ENCODE data around the gene LHCGR. TPM values are rescaled to one million over a fixed set of nuclear protein-coding genes. Genes with fewer than 3 reads are reported as not detected.

LHCGR gene
- total and polyA plus RNA-seq, 2 experiments from 2014 or later: 0.45 to 0.66 TPM

DNA sequence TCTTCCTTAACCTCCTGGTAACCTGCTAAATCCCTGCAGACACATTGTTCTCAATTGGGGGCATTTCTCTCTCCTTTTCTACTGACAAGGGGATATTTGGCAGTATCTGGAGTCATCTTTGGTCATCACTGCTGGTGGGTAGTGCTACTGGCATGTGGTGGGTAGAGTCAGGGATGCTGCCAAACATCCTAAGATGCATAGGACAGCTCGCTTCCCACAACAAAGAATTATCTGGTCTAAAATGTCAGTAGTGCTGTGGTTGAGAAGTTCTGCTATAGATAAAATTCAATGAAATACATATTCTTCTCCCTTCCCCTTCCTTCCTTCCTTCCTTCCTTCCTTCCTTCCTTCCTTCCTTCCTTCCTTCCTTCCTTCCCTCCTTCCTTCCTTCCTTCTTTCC is 18.7 kb upstream of the LHCGR start (continued):
- no peak for TF ChIP-seq EZH2phosphoT487 (IDR thresholded peaks at IDR 0.05; ENCODE audit: unreplicated experiment)
- no peak for TF ChIP-seq STAT1 (IDR thresholded peaks at IDR 0.05; ENCODE audit: unreplicated experiment)
- TF ChIP-seq POLR2AphosphoS5 (IDR thresholded peaks at IDR 0.05; ENCODE audit: low read depth): no peak
- TF ChIP-seq CREB1 (CRISPR knock-in tag; IDR thresholded peaks at IDR 0.05; ENCODE audit: low read depth): no peak
- no peak for TF ChIP-seq EZH2 (IDR thresholded peaks at IDR 0.05; ENCODE audit: low read depth, unreplicated experiment)
- no peak for TF ChIP-seq NANOG (IDR thresholded peaks at IDR 0.05; ENCODE audit: borderline replicate concordance)

DNA sequence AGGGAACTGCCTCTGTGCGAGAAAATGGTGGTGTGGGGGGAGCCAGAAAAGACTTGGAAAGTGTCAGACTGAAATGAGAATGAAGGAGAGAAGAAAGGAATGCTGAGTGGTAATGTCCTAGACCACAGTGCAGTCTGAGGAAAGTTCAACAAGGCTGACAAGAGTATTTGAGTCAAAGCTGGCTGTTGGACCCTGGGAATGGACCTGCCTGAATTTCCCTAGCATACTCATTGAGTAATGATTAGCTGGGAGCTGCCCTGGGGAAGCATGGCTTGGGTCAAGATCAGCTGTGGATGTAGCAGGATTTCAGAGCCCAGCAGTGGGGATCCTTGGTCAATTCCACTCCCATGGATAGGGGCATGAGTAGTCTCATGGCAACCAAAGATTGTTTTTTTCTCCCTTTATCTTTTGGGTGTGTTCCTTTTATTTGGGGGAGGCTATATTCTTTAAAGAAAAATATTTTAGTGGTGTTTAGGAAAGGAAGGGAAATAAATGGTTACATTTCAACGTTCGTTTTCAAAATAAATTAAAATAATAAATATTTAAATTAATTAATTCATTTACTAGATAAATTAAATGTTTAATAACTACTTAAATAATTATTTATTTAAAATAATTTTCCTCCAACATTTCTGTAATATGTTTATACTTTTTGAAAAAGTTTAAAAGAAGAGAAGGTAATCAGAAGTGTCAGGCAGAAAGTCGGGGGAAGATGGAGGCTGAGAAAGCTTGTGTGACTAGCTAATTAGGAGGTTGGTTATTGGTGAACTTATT is 15.9 kb upstream of the LHCGR start:
- no peaks in the 10 kb centered on the region for H3K36me3 Mint-ChIP-seq (ENCODE audit: low read depth)
- no peaks in the 10 kb centered on the region for H3K27me3 ChIP-seq (ENCODE audit: insufficient read depth)
- no peaks in the 10 kb centered on the region for H3K9me3 Mint-ChIP-seq
- H4K20me1 ChIP-seq (replicated peaks; ENCODE audit: insufficient read depth): no peaks in the 10 kb centered on the region
- ATAC-seq: no peak
- H3K27me3 Mint-ChIP-seq (ENCODE audit: insufficient read depth, low read depth, poor library complexity): no peaks in the 10 kb centered on the region
- 0 out of 2 replicates have a peak, but pooled peaks cover 8% of the 10 kb centered on the region for H3K9me2 ChIP-seq (ENCODE audit: insufficient read depth)
- H3F3A ChIP-seq (replicated peaks; ENCODE audit: low read depth): no peaks in the 10 kb centered on the region
- no peak overlapping the region for H3K4me3 Mint-ChIP-seq
- no peaks in the 10 kb centered on the region for H3K36me3 ChIP-seq (ENCODE audit: insufficient read depth)
- DNase-seq (ENCODE audit: low spot score): no peak
- no peak overlapping the region for H3K27ac ChIP-seq (ENCODE audit: low read depth)
- no peak overlapping the region for H3K4me3 ChIP-seq
- TF ChIP-seq, protein P1, sequence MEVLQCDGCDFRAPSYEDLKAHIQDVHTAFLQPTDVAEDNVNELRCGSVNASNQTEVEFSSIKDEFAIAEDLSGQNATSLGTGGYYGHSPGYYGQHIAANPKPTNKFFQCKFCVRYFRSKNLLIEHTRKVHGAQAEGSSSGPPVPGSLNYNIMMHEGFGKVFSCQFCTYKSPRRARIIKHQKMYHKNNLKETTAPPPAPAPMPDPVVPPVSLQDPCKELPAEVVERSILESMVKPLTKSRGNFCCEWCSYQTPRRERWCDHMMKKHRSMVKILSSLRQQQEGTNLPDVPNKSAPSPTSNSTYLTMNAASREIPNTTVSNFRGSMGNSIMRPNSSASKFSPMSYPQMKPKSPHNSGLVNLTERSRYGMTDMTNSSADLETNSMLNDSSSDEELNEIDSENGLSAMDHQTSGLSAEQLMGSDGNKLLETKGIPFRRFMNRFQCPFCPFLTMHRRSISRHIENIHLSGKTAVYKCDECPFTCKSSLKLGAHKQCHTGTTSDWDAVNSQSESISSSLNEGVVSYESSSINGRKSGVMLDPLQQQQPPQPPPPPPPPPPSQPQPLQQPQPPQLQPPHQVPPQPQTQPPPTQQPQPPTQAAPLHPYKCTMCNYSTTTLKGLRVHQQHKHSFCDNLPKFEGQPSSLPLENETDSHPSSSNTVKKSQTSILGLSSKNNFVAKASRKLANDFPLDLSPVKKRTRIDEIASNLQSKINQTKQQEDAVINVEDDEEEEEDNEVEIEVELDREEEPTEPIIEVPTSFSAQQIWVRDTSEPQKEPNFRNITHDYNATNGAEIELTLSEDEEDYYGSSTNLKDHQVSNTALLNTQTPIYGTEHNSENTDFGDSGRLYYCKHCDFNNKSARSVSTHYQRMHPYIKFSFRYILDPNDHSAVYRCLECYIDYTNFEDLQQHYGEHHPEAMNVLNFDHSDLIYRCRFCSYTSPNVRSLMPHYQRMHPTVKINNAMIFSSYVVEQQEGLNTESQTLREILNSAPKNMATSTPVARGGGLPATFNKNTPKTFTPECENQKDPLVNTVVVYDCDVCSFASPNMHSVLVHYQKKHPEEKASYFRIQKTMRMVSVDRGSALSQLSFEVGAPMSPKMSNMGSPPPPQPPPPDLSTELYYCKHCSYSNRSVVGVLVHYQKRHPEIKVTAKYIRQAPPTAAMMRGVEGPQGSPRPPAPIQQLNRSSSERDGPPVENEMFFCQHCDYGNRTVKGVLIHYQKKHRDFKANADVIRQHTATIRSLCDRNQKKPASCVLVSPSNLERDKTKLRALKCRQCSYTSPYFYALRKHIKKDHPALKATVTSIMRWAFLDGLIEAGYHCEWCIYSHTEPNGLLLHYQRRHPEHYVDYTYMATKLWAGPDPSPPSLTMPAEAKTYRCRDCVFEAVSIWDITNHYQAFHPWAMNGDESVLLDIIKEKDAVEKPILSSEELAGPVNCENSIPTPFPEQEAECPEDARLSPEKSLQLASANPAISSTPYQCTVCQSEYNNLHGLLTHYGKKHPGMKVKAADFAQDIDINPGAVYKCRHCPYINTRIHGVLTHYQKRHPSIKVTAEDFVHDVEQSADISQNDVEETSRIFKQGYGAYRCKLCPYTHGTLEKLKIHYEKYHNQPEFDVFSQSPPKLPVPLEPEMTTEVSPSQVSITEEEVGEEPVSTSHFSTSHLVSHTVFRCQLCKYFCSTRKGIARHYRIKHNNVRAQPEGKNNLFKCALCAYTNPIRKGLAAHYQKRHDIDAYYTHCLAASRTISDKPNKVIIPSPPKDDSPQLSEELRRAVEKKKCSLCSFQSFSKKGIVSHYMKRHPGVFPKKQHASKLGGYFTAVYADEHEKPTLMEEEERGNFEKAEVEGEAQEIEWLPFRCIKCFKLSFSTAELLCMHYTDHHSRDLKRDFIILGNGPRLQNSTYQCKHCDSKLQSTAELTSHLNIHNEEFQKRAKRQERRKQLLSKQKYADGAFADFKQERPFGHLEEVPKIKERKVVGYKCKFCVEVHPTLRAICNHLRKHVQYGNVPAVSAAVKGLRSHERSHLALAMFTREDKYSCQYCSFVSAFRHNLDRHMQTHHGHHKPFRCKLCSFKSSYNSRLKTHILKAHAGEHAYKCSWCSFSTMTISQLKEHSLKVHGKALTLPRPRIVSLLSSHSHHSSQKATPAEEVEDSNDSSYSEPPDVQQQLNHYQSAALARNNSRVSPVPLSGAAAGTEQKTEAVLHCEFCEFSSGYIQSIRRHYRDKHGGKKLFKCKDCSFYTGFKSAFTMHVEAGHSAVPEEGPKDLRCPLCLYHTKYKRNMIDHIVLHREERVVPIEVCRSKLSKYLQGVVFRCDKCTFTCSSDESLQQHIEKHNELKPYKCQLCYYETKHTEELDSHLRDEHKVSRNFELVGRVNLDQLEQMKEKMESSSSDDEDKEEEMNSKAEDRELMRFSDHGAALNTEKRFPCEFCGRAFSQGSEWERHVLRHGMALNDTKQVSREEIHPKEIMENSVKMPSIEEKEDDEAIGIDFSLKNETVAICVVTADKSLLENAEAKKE (CRISPR knock-in tag; IDR thresholded peaks at IDR 0.05): no peak
- TF ChIP-seq POLR2AphosphoS5 (IDR thresholded peaks at IDR 0.05; ENCODE audit: low read depth): no peak
- TF ChIP-seq, protein P2, sequence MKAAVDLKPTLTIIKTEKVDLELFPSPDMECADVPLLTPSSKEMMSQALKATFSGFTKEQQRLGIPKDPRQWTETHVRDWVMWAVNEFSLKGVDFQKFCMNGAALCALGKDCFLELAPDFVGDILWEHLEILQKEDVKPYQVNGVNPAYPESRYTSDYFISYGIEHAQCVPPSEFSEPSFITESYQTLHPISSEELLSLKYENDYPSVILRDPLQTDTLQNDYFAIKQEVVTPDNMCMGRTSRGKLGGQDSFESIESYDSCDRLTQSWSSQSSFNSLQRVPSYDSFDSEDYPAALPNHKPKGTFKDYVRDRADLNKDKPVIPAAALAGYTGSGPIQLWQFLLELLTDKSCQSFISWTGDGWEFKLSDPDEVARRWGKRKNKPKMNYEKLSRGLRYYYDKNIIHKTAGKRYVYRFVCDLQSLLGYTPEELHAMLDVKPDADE (IDR thresholded peaks at IDR 0.05): no peak
- no peak for TF ChIP-seq NANOG (IDR thresholded peaks at IDR 0.05; ENCODE audit: borderline replicate concordance)
- TF ChIP-seq JUNB (IDR thresholded peaks at IDR 0.05; ENCODE audit: unreplicated experiment): no peak
- TF ChIP-seq EZH2 (IDR thresholded peaks at IDR 0.05; ENCODE audit: low read depth, unreplicated experiment): no peak
- no peak for TF ChIP-seq CREB1 (CRISPR knock-in tag; IDR thresholded peaks at IDR 0.05; ENCODE audit: low read depth)
- TF ChIP-seq, protein P3, sequence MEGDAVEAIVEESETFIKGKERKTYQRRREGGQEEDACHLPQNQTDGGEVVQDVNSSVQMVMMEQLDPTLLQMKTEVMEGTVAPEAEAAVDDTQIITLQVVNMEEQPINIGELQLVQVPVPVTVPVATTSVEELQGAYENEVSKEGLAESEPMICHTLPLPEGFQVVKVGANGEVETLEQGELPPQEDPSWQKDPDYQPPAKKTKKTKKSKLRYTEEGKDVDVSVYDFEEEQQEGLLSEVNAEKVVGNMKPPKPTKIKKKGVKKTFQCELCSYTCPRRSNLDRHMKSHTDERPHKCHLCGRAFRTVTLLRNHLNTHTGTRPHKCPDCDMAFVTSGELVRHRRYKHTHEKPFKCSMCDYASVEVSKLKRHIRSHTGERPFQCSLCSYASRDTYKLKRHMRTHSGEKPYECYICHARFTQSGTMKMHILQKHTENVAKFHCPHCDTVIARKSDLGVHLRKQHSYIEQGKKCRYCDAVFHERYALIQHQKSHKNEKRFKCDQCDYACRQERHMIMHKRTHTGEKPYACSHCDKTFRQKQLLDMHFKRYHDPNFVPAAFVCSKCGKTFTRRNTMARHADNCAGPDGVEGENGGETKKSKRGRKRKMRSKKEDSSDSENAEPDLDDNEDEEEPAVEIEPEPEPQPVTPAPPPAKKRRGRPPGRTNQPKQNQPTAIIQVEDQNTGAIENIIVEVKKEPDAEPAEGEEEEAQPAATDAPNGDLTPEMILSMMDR (conservative IDR thresholded peaks at IDR 0.05; ENCODE audit: low read depth in 2 of 2): no peak
- TF ChIP-seq STAT1 (IDR thresholded peaks at IDR 0.05; ENCODE audit: unreplicated experiment): no peak
- TF ChIP-seq ZNF114 (CRISPR knock-in tag; IDR thresholded peaks at IDR 0.05): no peak
- TF ChIP-seq ZNF331 (CRISPR knock-in tag; IDR thresholded peaks at IDR 0.05; ENCODE audit: low read depth): no peak
- no peak for TF ChIP-seq EZH2phosphoT487 (IDR thresholded peaks at IDR 0.05; ENCODE audit: unreplicated experiment)
- peaks cover 11% of the 10 kb centered on the region for H3K4me1 ChIP-seq (ENCODE audit: insufficient read depth)
- no peak overlapping the region for H3K27ac Mint-ChIP-seq
- no peak overlapping the region for H3K4me2 ChIP-seq
- H2AFZ ChIP-seq: no peak overlapping the region
- H3K4me1 Mint-ChIP-seq: peaks cover 17% of the 10 kb centered on the region
- H3K79me2 ChIP-seq (replicated peaks; ENCODE audit: insufficient read depth): no peaks in the 10 kb centered on the region

Measured in GM23338 (cell line).